HPDE6-E6E7 (cell line): ENCODE data around the gene ZFAND6.
A peak's percentile ranks its signal among the peaks of the same experiment; 100 is the strongest.

Experiments used
- DNase-seq: peaks from one replicate; pipeline ENCODE4 v3.0.0; 2011; ENCODE audit warnings: missing footprints; ENCODE audit errors: extremely low spot score

ZFAND6 gene

DNA sequence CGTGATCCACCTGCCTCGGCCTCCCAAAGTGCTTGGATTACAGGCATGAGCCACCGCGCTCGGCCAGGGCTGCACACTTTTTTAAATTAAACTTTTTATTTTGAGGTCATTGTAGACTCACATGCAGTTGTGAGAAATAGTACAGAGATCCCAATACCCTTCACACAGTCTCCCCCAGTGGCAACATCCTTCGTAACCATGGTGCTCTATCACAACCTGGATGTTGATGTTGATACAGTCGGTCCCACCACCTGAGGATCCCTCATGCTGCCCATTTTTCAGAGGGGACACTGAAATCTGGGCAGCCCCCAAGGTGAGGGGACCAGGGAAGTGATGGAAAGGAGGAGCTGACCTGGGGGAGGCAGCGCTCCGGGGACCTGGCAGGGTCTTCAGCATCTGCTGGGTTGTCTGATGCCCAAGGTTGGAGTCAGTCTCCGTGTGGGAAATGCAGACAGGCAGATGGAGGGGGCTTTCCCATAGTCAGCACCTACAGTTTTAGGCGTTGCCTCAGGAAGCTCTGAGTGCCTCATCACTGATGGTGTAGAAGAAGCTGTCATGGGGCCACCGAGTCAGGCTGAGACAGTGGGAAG lies 110.4 kb downstream of the ZFAND6 start:
- DNase-seq = no peak

DNA sequence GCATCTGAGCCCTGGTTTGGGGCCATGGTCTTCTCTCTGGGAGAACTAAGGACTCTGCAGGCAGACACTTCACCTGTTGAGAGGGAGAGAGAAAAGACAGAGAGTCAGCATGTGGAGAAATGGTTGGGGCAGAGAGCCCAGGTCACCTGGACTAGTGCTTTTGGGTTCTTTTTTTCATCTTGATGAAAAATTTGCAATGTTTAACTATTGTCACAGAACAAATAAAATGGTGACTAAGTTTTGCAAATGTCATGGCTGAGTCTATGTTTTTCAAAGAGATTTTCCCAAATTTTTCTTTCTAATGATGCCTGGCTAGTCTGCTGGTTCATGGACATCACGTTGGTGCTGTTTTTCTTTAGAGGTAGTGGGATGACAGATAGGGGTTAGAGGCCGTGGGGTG lies 111.1 kb downstream of the ZFAND6 start:
- DNase-seq = no peak

DNA sequence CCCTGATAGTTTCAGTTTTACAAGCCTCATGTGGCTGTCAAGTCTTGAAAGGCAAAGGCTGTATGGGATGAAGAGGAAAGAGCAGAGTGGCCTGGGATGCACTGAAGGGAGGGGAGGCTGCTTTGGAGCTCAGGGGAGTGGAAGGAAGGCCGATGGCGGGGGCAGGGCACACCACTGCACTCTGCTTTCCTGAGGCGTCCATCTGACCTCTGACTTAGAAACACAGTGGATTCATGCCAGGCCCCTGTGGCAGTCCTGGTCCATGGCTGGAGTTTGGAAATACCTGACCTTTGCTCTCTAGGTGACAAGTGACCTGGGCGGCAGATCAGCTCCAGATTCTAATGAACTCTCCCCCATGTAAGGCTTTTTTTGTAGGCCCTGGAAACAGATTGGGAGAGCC lies 112.3 kb downstream of the ZFAND6 start:
- DNase-seq = no peak

DNA sequence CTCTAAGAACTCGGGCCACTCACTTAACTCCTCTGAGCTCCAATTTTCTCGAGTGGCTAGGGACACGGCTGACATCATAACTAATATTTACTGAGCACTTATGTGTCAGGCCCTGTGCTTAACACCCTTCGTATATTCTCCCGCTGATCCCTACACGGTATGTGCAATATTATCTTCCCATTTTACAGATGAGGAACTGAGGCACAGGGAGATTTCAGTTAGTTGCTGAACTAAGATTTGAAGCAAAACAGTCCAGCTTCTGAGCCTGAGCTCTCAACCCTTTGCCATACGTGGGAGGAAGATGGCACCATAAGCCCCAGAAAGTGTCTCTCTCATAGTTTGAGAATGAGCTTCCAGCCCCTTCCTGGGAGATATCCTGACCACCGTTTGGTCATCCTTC lies 112.9 kb downstream of the ZFAND6 start:
- no peak for DNase-seq

DNA sequence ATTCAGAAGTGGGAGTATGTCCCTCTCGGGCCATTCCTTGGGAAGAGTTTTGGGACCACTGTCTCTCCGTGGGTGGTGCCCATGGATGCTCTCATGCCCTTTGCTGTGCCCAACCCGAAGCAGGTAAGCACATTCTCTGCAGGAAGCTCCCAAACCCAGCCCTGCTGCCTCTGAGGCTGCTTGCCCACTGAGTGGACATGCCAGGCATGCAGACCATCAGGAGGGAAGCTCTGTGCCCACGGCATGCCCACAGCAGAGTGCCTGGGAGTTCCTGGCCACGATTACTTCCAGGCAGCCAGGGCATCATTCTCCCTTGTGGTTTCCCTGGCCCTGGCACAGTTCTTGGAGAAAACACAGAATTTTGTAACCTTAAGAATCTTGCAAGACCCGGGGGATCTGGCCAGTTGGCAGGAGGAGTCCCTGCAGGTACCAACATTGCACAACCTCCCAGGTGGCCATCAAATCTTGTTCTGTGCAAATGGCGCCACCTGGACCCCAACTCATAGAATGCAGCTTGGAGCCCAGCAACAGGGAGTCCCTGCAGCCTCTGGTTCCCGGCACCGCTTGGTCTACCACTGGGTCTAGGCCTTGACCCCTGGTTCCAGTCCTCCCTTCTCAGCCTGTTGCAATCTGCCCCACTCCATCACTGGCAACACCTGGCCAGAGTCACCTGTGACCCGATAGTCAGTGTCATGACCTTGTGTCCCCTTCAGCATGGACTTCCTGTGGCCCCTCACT lies 113.7 kb downstream of the ZFAND6 start:
- peak; percentile 60 for DNase-seq

DNA sequence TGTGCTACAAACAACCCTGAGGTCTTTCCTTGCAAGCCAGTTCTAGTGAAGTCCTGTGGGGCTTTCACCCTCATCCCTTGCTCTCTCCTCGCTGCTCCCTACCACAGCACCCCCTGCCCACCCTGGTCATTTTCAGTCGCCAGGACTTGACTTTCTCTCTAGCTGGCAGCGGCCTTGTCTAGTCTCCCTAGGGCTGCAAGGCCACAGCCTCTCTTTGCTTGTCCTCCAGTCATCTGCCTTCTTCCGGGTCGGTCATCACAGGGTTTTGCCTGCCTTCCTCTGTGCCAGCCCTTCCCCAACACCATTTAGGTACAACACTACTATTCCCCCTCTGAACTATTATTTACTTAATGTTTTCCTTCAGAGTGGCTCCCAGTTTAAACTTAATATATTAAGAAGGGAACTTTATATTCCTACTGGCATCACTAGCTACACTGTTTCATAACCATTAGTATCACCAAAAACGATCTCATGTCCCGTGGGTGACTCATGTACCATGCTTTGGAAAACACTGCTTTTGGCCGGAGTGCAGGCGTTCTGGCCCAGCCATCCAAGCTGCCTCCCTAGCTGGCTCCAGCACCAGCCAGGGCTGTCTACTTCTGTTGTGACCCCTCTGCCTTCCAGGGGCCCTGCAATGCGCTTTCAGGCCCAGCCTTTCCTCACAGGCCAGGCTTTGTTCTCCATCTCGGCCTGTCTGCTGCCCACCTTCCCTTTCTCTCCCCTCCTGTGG lies 114.7 kb downstream of the ZFAND6 start:
- no peak for DNase-seq

DNA sequence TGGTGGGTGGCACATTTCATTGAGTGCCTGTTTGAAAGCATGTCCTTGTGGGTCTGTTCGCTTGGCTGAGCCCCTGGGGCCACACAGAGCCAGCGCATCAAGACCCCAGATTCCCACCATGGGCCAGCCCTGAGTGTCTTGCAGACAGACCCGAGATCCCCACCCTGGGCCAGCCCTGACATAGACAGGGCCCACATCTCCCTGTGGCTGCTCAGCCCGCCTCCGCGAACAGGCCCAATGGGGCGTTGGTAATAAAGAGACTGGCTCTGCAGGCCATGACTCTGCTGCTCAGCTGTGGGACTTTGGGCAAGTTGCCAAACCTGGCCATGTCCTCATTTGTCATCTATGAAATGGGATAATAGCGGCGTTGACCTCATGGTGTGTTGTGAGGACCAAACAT lies 116.0 kb downstream of the ZFAND6 start:
- no peak for DNase-seq

DNA sequence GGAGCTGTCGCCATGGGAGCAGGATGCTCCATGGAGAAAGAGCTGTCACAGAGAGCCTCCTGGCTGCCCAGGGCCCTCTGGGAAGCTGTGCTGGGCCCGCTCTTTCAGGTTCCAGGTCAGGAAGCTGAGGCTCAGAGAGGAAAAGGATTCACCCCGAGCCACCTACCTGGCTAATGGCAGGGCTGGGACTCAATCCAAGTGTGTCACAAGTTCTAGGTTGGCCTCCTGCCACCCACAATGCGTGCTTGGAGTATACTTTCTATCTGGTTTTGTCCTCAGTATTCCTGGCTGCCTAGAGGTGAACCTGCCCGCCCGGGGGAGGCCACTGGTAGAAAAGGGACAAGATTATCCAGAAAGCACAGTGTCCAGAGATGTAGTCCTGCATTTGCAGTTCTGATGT lies 117.0 kb downstream of the ZFAND6 start:
- no peak for DNase-seq

DNA sequence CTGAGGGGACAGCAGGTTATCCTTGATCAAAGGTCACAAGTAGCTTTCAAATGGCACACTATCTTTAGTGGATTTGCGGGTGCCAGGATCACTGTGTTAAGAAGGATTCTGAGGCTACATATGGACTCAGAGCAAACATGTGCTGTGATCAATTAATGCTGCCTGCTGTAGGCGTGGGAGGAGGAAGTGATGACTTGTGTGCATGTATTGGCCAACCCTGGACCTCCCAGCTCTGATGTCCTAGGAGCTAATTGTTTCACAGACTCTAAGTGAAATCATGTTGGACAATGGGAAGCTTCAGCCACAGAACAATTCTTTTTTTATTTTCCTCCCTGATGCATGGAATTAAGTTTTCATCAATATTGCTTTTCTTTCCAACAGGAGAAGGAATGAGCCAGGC lies 117.7 kb downstream of the ZFAND6 start:
- no peak for DNase-seq

DNA sequence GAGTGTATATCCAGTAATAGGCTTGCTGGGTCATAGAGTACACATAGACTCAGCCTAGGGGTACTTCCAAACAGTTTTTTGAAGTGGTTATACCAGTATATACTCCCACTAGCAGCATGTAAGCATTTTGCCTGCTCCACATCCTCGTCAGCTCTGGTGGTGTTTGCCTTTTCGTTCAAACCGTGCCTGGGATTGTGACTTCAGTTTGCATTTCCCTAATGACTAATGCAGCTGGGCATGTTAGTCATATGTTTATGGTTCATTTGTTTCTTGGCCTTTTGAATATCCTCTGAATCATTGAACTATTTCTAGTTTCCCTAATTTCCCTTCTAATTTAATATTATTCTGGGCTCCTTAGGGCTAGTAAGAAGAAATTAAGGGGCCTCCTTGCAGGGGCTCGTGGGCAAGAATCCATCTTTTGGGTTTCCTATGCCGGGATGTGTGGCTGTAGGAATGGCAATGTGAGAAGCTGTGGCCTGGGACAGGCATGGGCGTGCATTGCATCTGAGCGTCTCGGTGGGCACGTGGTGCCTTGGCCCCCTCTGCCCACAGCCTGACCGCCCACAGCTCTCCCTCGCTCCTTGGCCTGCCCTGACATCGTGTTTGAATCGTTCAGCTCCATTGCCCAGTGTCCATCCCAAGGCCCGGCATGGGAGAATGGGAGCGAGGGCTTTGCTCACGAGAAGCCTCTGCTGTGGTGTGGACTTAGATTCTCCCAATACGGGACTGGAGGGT lies 119.7 kb downstream of the ZFAND6 start:
- DNase-seq = peak; percentile 87

DNA sequence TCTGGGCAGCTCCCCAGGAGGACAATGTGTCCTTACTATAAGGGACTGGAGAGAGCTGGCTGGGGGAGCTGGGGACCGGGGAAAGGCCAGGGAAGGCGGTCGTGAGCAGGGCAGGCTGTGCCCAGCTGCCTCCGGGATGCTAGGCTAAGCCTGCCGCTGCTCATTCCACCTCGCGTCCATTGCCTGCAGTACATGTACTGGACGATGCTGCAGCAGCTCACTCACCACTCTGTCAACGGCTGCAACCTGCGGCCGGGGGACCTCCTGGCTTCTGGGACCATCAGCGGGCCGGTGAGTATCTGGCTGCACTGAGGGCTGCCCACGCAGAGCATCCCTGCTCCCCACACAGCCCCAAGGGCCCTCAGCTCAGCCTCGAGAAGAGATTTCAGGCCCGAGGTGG lies 120.5 kb downstream of the ZFAND6 start:
- no peak for DNase-seq

DNA sequence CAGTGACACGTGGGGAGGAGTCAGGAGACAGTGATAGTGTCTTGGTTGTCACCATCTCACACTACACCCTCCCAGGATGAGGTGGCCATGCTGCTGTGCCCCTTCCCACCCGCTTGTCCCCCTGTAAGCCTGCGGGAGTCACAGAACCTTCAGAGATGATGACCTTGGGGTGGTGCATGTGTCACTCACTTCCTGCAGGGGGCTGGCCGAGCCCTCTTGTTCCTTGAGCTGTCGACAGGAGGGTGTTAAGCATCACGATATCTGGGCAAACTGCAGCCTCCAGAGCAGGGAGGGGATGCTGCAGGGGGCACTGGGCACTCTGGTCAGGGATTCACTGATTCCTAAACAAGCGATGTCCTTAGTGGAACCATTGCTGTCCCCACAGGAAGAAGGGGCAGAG lies 121.0 kb downstream of the ZFAND6 start:
- DNase-seq = no peak

DNA sequence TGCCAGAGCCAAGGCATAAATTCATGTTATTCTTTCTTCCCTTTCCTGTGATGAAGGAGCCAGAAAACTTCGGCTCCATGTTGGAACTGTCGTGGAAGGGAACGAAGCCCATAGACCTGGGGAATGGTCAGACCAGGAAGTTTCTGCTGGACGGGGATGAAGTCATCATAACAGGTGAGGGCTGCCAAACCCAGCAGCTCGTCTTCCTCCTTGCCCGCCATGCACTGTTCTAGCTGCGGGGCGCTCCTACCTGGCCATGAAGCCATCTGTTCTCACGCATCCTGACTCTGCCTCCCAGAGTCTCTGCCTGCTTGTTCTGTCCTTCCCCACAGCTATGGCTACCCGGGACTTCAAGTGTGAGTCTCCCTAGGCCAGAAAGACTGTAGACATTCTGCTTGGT lies 121.5 kb downstream of the ZFAND6 start:
- DNase-seq = no peak

DNA sequence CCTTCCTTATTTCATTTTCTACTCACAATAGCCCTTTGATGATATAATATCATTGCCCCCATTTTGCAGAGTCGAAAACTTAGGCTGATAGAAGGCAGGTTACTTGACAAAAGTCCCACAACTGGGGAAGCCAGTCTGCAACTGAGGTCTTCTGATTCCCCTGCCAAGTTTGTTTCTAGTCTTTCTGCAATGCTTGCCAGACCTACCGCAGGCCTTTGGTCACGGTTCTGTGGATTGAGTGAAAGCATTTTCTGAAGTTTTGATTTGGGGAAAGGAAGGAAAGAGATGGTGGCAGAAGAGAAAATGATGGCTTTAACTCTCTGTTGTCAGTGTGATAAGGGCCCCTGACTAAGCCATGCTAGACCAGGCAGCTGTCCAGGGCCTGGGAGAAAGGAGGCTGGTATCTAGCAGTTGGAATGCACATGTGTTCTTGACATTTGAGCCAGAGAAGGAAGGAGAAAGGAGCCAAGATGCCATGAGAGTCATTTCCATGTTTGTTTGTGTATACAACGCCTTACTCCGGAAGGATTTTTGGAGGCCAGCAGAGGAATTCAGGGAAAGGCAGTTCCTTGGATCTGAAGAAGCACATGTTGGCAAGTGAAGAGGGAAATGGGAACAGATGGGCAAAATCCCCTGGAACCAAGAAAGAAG lies 123.3 kb downstream of the ZFAND6 start:
- DNase-seq = no peak

DNA sequence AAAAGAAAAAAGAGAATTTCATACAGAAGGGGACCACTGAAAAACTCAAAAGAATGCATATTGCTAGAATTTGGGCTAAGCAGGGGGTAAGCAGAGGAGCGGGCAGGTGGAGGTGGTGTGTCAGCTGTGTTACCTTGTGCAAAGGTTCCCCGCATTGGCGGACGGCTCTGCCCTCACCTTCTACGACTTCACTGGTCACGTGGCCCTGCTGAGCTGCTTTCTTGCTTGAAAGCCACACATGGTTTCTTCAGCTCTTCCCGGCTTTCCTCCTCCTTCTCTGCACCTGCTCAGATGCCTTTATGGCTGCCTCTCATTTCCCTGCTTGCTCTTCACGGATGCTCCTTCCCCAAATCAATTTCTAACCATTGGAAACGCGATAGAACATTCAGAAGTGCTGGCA lies 123.8 kb downstream of the ZFAND6 start:
- no peak for DNase-seq

DNA sequence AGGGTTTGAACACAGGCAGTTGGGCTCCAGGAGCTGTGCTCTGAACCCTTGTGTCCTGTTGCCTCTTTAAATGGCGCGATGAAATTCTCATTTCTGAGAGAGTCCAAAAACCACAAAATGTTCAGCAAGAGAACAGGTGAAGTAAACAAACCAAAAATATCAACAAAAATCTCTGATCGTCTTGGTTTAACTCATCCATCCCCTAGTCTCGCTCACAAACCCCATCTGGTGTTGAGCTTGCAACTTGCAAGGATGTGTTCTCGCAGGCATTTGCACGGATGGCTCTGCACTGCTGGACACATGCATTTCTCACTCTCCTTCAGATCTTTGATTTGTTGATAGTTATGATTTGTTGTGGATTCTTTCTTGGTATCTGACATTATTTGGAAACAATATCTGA lies 124.4 kb downstream of the ZFAND6 start:
- DNase-seq = no peak

DNA sequence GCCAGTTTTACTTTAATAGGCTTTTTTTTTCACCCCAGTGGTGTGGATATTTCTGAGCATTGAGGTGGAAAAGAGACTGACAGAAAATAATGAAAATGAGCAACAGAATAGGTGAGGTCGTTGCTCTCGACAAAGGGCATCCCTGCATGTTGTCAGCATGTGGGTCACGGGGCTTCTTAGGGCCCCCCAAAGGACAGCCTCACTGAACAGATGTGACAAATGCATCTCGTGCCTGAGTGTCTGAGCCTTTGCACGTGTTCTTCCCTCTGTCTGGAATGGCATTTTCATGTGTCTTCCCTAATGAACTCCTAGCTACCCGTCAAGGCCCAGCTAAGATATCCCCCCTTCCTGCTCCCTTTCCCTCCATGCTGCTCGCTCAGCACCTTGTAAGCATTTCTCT lies 125.1 kb downstream of the ZFAND6 start:
- DNase-seq = no peak

DNA sequence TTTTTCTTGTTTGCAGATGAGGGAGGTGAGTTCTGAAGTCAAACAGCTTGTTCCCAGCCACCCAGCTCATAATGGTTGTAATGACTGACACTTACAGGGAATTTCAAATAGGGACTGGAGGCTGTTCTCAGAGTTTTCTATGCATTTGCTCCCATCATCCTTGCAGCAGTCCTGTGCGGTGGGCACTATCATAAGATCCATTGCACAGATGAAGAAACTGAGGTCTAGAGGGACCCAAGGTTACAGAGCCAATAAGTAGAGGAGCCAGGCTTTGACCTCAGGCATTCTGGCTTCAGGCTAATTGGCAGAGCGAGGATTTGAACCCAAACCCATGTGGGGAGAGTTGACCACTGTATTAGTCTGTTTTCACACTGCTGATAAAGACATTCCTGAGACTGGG lies 125.7 kb downstream of the ZFAND6 start:
- no peak for DNase-seq

DNA sequence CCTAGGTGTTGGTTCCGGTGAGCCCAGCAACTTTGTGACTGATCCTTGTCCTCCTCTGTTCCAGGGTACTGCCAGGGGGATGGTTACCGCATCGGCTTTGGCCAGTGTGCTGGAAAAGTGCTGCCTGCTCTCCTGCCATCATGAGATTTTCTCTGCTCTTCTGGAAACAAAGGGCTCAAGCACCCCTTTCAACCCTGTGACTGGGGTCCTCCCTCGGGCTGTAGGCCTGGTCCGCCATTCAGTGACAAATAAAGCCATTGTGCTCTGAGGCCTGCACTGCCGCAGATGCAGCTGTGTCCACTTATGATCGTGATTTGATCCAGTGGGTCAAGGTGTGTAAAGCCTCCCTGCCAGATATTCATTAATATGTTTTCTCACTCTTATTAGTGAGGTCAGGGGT lies 126.6 kb downstream of the ZFAND6 start:
- DNase-seq = no peak

DNA sequence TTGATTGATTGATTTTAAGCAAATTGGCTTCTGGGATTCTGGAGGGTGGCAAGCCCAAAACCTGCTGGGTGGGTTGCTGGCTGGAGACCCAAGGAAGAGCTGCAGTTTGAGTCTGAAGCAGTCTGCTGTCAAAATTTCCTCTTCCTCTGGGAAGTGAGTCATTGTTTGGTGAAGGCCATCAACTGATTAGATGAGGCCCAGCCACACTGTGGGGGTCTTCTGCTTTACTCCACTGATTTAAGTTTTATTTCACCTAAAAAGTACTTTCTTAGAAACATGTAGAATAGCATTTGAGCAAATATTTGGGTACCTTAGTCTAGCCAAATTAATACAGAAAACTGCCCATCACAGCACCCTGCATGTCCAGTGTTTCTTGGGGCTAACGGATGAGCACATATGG lies 127.1 kb downstream of the ZFAND6 start:
- no peak for DNase-seq
